Muscle layer of colon (tissue), 2 donors: ENCODE measurements around the gene MXRA7.

Experiments used
- H3K27ac ChIP-seq: one replicate; pipeline ENCODE4 v1.7.0; 2013; ENCODE audit warnings: low read depth, mild to moderate bottlenecking, low read length, moderate library complexity
- H3K27me3 ChIP-seq, 2 donors: one replicate each; pipeline ENCODE4 v1.7.0; 2013; ENCODE audit warnings: low read length in 2 of 2, mild to moderate bottlenecking in 2 of 2; ENCODE audit not compliant: insufficient read depth in 2 of 2, control insufficient read depth in 1 of 2
- H3K36me3 ChIP-seq: one replicate; pipeline ENCODE4 v1.7.0; 2013; ENCODE audit warnings: mild to moderate bottlenecking, low read length; ENCODE audit not compliant: insufficient read depth
- H3K4me1 ChIP-seq: one replicate; pipeline ENCODE4 v1.7.0; 2013; ENCODE audit warnings: mild to moderate bottlenecking, low read length; ENCODE audit not compliant: insufficient read depth
- H3K4me3 ChIP-seq, 2 donors: one replicate each; pipeline ENCODE4 v1.7.0; 2013; ENCODE audit warnings: low read length in 2 of 2, low read depth in 1 of 2, mild to moderate bottlenecking in 1 of 2, moderate library complexity in 1 of 2
- H3K9ac ChIP-seq: one replicate; pipeline ENCODE4 v1.7.0; 2013; ENCODE audit warnings: low read length
- H3K9me3 ChIP-seq: one replicate; pipeline ENCODE4 v1.7.0; 2013; ENCODE audit warnings: mild to moderate bottlenecking, low read length
- donor health status: abdominal sarcoma.
- donor health status: Adenocarcinoma of cecum.

The MXRA7 gene

GRCh38 chr17:76687298-76688164 is 23.2 kb downstream of the MXRA7 start:
- H3K9me3 ChIP-seq, result no peaks in the 10 kb centered on the region
- H3K27me3 ChIP-seq, result no peaks in the 10 kb centered on the region
- H3K4me1 ChIP-seq, result peaks cover 87% of the 10 kb centered on the region
- peak overlapping the region; percentile 22 for H3K9ac ChIP-seq
- peak overlapping the region in 1 of 2 donors; percentile 26 for H3K4me3 ChIP-seq
- peaks cover 18% of the 10 kb centered on the region for H3K36me3 ChIP-seq
- H3K27ac ChIP-seq, result peak overlapping the region; percentile 96

GRCh38 chr17:76686538-76687297 is 24.0 kb downstream of the MXRA7 start:
- Histone ChIP-seq H3K4me1 (peaks cover 91% of the 10 kb centered on the region), H3K27me3 (no peaks in the 10 kb centered on the region), H3K27ac (peak overlapping the region; percentile 96), H3K36me3 (peaks cover 18% of the 10 kb centered on the region), H3K9me3 (no peaks in the 10 kb centered on the region), H3K9ac (peak overlapping the region; percentile 14), H3K4me3 (peak overlapping the region in 1 of 2 donors; percentile 17)

GRCh38 chr17:76685846-76686245 is 24.9 kb downstream of the MXRA7 start:
- peaks cover 91% of the 10 kb centered on the region for H3K4me1 ChIP-seq
- peak overlapping the region; percentile 74 for H3K27ac ChIP-seq
- H3K36me3 ChIP-seq, result peaks cover 18% of the 10 kb centered on the region
- no peaks in the 10 kb centered on the region for H3K9me3 ChIP-seq
- H3K27me3 ChIP-seq, result no peaks in the 10 kb centered on the region
- H3K4me3 ChIP-seq, result no peak overlapping the region
- no peak overlapping the region for H3K9ac ChIP-seq

GRCh38 chr17:76685366-76685765 is 25.4 kb downstream of the MXRA7 start:
- peaks cover 18% of the 10 kb centered on the region for H3K36me3 ChIP-seq
- H3K4me1 ChIP-seq, result peaks cover 91% of the 10 kb centered on the region
- peak overlapping the region; percentile 74 for H3K27ac ChIP-seq
- no peaks in the 10 kb centered on the region for H3K27me3 ChIP-seq
- H3K9ac ChIP-seq, result no peak overlapping the region
- H3K4me3 ChIP-seq, result no peak overlapping the region
- H3K9me3 ChIP-seq, result no peaks in the 10 kb centered on the region

- no peak overlapping the region for H3K9ac ChIP-seq
- H3K9me3 ChIP-seq, result no peaks in the 10 kb centered on the region
- H3K4me1 ChIP-seq, result peaks cover 91% of the 10 kb centered on the region
- no peaks in the 10 kb centered on the region for H3K27me3 ChIP-seq
- H3K27ac ChIP-seq, result peak overlapping the region; percentile 74
- H3K36me3 ChIP-seq, result peaks cover 18% of the 10 kb centered on the region
- H3K4me3 ChIP-seq, result no peak overlapping the region
Measured at GRCh38 chr17:76684756-76685155, 26.0 kb downstream of the MXRA7 start.

- Histone ChIP-seq H3K36me3 (peaks cover 18% of the 10 kb centered on the region), H3K4me1 (peaks cover 85% of the 10 kb centered on the region), H3K9me3 (no peaks in the 10 kb centered on the region), H3K4me3 (no peak overlapping the region), H3K27me3 (no peaks in the 10 kb centered on the region), H3K9ac (no peak overlapping the region), H3K27ac (peak overlapping the region; percentile 31)
Measured at GRCh38 chr17:76683921-76684745, 26.6 kb downstream of the MXRA7 start.

- Histone ChIP-seq H3K4me1 (peaks cover 76% of the 10 kb centered on the region), H3K27ac (peak overlapping the region; percentile 81), H3K36me3 (peaks cover 18% of the 10 kb centered on the region), H3K4me3 (no peak overlapping the region), H3K27me3 (no peaks in the 10 kb centered on the region), H3K9ac (no peak overlapping the region), H3K9me3 (no peaks in the 10 kb centered on the region)
Measured at GRCh38 chr17:76683011-76683755, 27.6 kb downstream of the MXRA7 start.

- Histone ChIP-seq H3K27ac (peak overlapping the region; percentile 81), H3K36me3 (peaks cover 27% of the 10 kb centered on the region), H3K27me3 (no peaks in the 10 kb centered on the region), H3K9me3 (no peaks in the 10 kb centered on the region), H3K4me1 (peaks cover 67% of the 10 kb centered on the region), H3K4me3 (no peak overlapping the region), H3K9ac (no peak overlapping the region)
Measured at GRCh38 chr17:76682296-76682695, 28.5 kb downstream of the MXRA7 start.

- peaks cover 59% of the 10 kb centered on the region for H3K4me1 ChIP-seq
- H3K9me3 ChIP-seq, result no peaks in the 10 kb centered on the region
- no peak overlapping the region for H3K9ac ChIP-seq
- no peaks in the 10 kb centered on the region for H3K27me3 ChIP-seq
- H3K27ac ChIP-seq, result peak overlapping the region; percentile 81
- peaks cover 29% of the 10 kb centered on the region for H3K36me3 ChIP-seq
- H3K4me3 ChIP-seq, result peak overlapping the region in 1 of 2 donors; percentile 10
Measured at GRCh38 chr17:76681222-76682137, 29.3 kb downstream of the MXRA7 start.

- H3K27ac ChIP-seq, result no peak overlapping the region
- peaks cover 38% of the 10 kb centered on the region for H3K4me1 ChIP-seq
- H3K4me3 ChIP-seq, result no peak overlapping the region
- peaks cover 27% of the 10 kb centered on the region for H3K36me3 ChIP-seq
- no peaks in the 10 kb centered on the region for H3K9me3 ChIP-seq
- H3K9ac ChIP-seq, result no peak overlapping the region
- no peaks in the 10 kb centered on the region for H3K27me3 ChIP-seq
Measured at GRCh38 chr17:76679239-76679638, 31.5 kb downstream of the MXRA7 start.
